Measurements from ENCODE around the gene OR2G2.

GRCh38 chr1:247548769-247549182, 39.4 kb upstream of the OR2G2 start, which contains the start of gene GCSAML:
- no peak for TF ChIP-seq CTCF (IDR thresholded peaks at IDR 0.05)
- TF ChIP-seq POLR2A (IDR thresholded peaks at IDR 0.05) = no peak
